H9 (cell line): ENCODE data around the gene ST14. TPM values are rescaled to one million over a fixed set of nuclear protein-coding genes. Genes with fewer than 3 reads are reported as not detected.

Source experiments
- DNase-seq: peaks from one replicate; pipeline ENCODE4 v3.0.0-alpha.2; 2017
- H2AFZ ChIP-seq: one replicate; pipeline ENCODE4 v1.6.1; 2013; ENCODE audit warnings: mild to moderate bottlenecking, low read length, control low read depth, moderate library complexity
- H2AK5ac ChIP-seq: 2 replicates; pipeline ENCODE4 v1.6.1; 2013; ENCODE audit warnings: low read length, control low read depth, mixed read lengths; ENCODE audit not compliant: insufficient read length
- H2BK120ac ChIP-seq: one replicate; pipeline ENCODE4 v1.6.1; 2013; ENCODE audit warnings: low read depth, mild to moderate bottlenecking, low read length, control low read depth, inconsistent platforms; ENCODE audit not compliant: poor library complexity, severe bottlenecking
- H2BK12ac ChIP-seq: 2 replicates; pipeline ENCODE4 v1.6.1; 2013; ENCODE audit warnings: low read length, control low read depth, mixed read lengths, low read depth; ENCODE audit not compliant: insufficient read length
- H2BK15ac ChIP-seq: 2 replicates; pipeline ENCODE4 v1.6.1; 2013; ENCODE audit warnings: low read depth, low read length, control low read depth
- H2BK20ac ChIP-seq: one replicate; pipeline ENCODE4 v1.6.1; 2013; ENCODE audit warnings: low read depth, mild to moderate bottlenecking, low read length, control low read depth, inconsistent platforms; ENCODE audit not compliant: poor library complexity, severe bottlenecking
- H2BK5ac ChIP-seq: 2 replicates; pipeline ENCODE4 v1.6.1; 2013; ENCODE audit warnings: low read length, control low read depth, mixed read lengths; ENCODE audit not compliant: insufficient read length
- H3K14ac ChIP-seq: 2 replicates; pipeline ENCODE4 v1.6.1; 2013; ENCODE audit warnings: low read length, control low read depth; ENCODE audit not compliant: insufficient read depth
- H3K18ac ChIP-seq: 2 replicates; pipeline ENCODE4 v1.6.1; 2013; ENCODE audit warnings: low read depth, mild to moderate bottlenecking, mixed read lengths, low read length, control low read depth; ENCODE audit not compliant: insufficient read length
- H3K23ac ChIP-seq: 2 replicates; pipeline ENCODE4 v1.6.1; 2013; ENCODE audit warnings: low read length, control low read depth, mixed read lengths, low read depth; ENCODE audit not compliant: insufficient read length
- H3K23me2 ChIP-seq: 2 replicates; pipeline ENCODE4 v1.6.1; 2013; ENCODE audit warnings: low read depth, mild to moderate bottlenecking, mixed read lengths, low read length, control low read depth; ENCODE audit not compliant: insufficient read length, poor library complexity, severe bottlenecking
- H3K27ac ChIP-seq: 2 replicates; pipeline ENCODE4 v1.5.1; 2013; ENCODE audit warnings: low read length, control low read depth, mixed read lengths, low read depth; ENCODE audit not compliant: insufficient read length
- H3K27me3 ChIP-seq: 2 replicates; pipeline ENCODE4 v1.6.1; 2013; ENCODE audit warnings: low read length, control low read depth, inconsistent platforms; ENCODE audit not compliant: insufficient read depth
- H3K4ac ChIP-seq: 2 replicates; pipeline ENCODE4 v1.6.1; 2013; ENCODE audit warnings: low read depth, mild to moderate bottlenecking, control low read depth, inconsistent platforms, low read length, moderate library complexity
- H3K4me1 ChIP-seq: 2 replicates; pipeline ENCODE4 v1.6.1; 2013; ENCODE audit warnings: low read length, control low read depth, inconsistent platforms; ENCODE audit not compliant: insufficient read depth
- H3K4me2 ChIP-seq: 2 replicates; pipeline ENCODE4 v1.6.1; 2013; ENCODE audit warnings: low read length, control low read depth, mixed read lengths; ENCODE audit not compliant: insufficient read length, insufficient read depth
- H3K56ac ChIP-seq: 2 replicates; pipeline ENCODE4 v1.6.1; 2013; ENCODE audit warnings: low read depth, mild to moderate bottlenecking, mixed read lengths, low read length, control low read depth; ENCODE audit not compliant: insufficient read length
- H3K79me1 ChIP-seq: 2 replicates; pipeline ENCODE4 v1.6.1; 2013; ENCODE audit warnings: low read depth, mild to moderate bottlenecking, moderate library complexity, low read length, control low read depth, inconsistent platforms; ENCODE audit not compliant: insufficient read depth, poor library complexity, severe bottlenecking
- H3K79me2 ChIP-seq: 2 replicates; pipeline ENCODE4 v1.6.1; 2013; ENCODE audit warnings: low read length, control low read depth, inconsistent platforms; ENCODE audit not compliant: insufficient read depth
- H3K9ac ChIP-seq: 2 replicates; pipeline ENCODE4 v1.6.1; 2013; ENCODE audit warnings: low read length, control low read depth, mixed read lengths; ENCODE audit not compliant: insufficient read length; ENCODE audit errors: extremely low read depth
- H3K9me3 ChIP-seq: one replicate; pipeline ENCODE4 v1.6.1; 2013; ENCODE audit warnings: low read depth, low read length, inconsistent platforms; ENCODE audit not compliant: control insufficient read depth
- H3T11ph ChIP-seq: one replicate; pipeline ENCODE4 v1.6.1; 2013; ENCODE audit warnings: mild to moderate bottlenecking, low read length, control low read depth, inconsistent platforms
- H4K20me1 ChIP-seq: one replicate; pipeline ENCODE4 v1.6.1; 2013; ENCODE audit not compliant: control insufficient read depth, insufficient read length, insufficient read depth
- H4K5ac ChIP-seq: 2 replicates; pipeline ENCODE4 v1.6.1; 2013; ENCODE audit warnings: low read depth, mild to moderate bottlenecking, mixed read lengths, low read length, control low read depth; ENCODE audit not compliant: insufficient read length
- H4K8ac ChIP-seq: replicated peaks from 2 replicates; pipeline ENCODE4 v1.6.1; 2013; ENCODE audit warnings: low read length, control low read depth, mixed read lengths, low read depth; ENCODE audit not compliant: insufficient read length
- H4K91ac ChIP-seq: 2 replicates; pipeline ENCODE4 v1.6.1; 2013; ENCODE audit warnings: low read depth, mild to moderate bottlenecking, moderate library complexity, mixed read lengths, low read length, control low read depth; ENCODE audit not compliant: insufficient read length
- H3K27ac Mint-ChIP-seq, 3 experiments: 2 replicates in 2 of 3; 3 replicates in 1 of 3; pipeline ENCODE4 v1.8.0; 2020 to 2021; ENCODE audit warnings: mixed read lengths in 3 of 3, mild to moderate bottlenecking in 1 of 3, moderate library complexity in 1 of 3
- H3K27me3 Mint-ChIP-seq: 2 replicates; pipeline ENCODE4 v1.8.0; 2021; ENCODE audit warnings: low read depth, mild to moderate bottlenecking, moderate library complexity, mixed read lengths
- H3K36me3 Mint-ChIP-seq, 3 experiments: 2 replicates in 2 of 3; 3 replicates in 1 of 3; pipeline ENCODE4 v1.8.0; 2020 to 2021; ENCODE audit warnings: low read depth in 3 of 3, mixed read lengths in 3 of 3; ENCODE audit not compliant: insufficient read depth in 1 of 3
- H3K4me1 Mint-ChIP-seq, 2 experiments: 2 replicates each; pipeline ENCODE4 v1.8.0; 2020; ENCODE audit warnings: mixed read lengths in 2 of 2
- H3K4me3 Mint-ChIP-seq, 2 experiments: 2 replicates in 1 of 2; 3 replicates in 1 of 2; pipeline ENCODE4 v1.8.0; 2020 to 2021; ENCODE audit warnings: mild to moderate bottlenecking in 2 of 2, mixed read lengths in 2 of 2, moderate library complexity in 1 of 2
- H3K9me3 Mint-ChIP-seq, 2 experiments: 2 replicates in 1 of 2; 3 replicates in 1 of 2; pipeline ENCODE4 v1.8.0; 2020; ENCODE audit warnings: mild to moderate bottlenecking in 2 of 2, mixed read lengths in 2 of 2, moderate library complexity in 1 of 2
- CTCF ChIP-seq: fragments of 200-600 bp; sonication (generic); conservative IDR thresholded peaks from 3 replicates; pipeline ENCODE4 v1.8.0; 2021; ENCODE audit warnings: antibody characterized with exemption, mild to moderate bottlenecking
- WGBS: extraction: QIAGEN DNeasy Blood & Tissue Kit; methylation state at CpG from one replicate; pipeline ENCODE4 v1.1.7; 2013; ENCODE audit warnings: missing lambda C conversion rate, low lambda C conversion rate, mixed read lengths; ENCODE audit not compliant: insufficient read length; ENCODE audit errors: extremely low coverage; 5-methylcytosine and 5-hydroxymethylcytosine counted together
- total RNA-seq: library from RNA; stranded (reverse); gene quantifications from 2 replicates; pipeline ENCODE4 v1.2.1, GENCODE V29; 2021

The ST14 gene
- total RNA-seq, 1 experiment from 2014 or later: 22.4 TPM

GRCh38 chr11:130144141-130144540 is 15.4 kb upstream of the ST14 start:
- Histone ChIP-seq H2BK12ac (no peak overlapping the region), H3K79me2 (no peaks in the 10 kb centered on the region)
- peaks cover 25% of the 10 kb centered on the region in 2 experiments for H3K4me1 Mint-ChIP-seq

More at GRCh38 chr11:130144141-130144540, 15.4 kb upstream of the ST14 start:
- Histone ChIP-seq H3K4ac (no peak overlapping the region), H3K14ac (no peak overlapping the region), H3K27ac (no peak overlapping the region), H3K27me3 (no peaks in the 10 kb centered on the region), H4K91ac (no peak overlapping the region), H3K4me1 (no peaks in the 10 kb centered on the region), H3T11ph (no peak overlapping the region), H3K18ac (no peak overlapping the region), H3K56ac (no peak overlapping the region), H3K9ac (no peak overlapping the region), H4K8ac (no peak overlapping the region), H3K23ac (no peak overlapping the region), H3K9me3 (no peaks in the 10 kb centered on the region), H4K5ac (no peak overlapping the region), H2AFZ (no peak overlapping the region), H2AK5ac (no peak overlapping the region), H3K23me2 (no peaks in the 10 kb centered on the region), H3K4me2 (no peak overlapping the region), H2BK5ac (no peak overlapping the region), H2BK20ac (no peak overlapping the region), H2BK120ac (no peak overlapping the region), H4K20me1 (no peaks in the 10 kb centered on the region), H3K79me1 (no peaks in the 10 kb centered on the region), H2BK15ac (no peak overlapping the region)
- no peak for TF ChIP-seq CTCF
- Mint-ChIP-seq H3K27me3 (peaks cover 2% of the 10 kb centered on the region; the same call in 1 of the 2 replicates), H3K4me3 (no peak overlapping the region), H3K9me3 (no peaks in the 10 kb centered on the region), H3K27ac (peak overlapping the region in 2 of 3 experiments; percentile 41 to 64; a peak in 2 of 7 replicates), H3K36me3 (peaks cover 41 to 69% (median 67%) of the 10 kb centered on the region in 3 experiments)
- no CpG with 5 or more reads among the region's 10 CpGs for WGBS
- no peak for DNase-seq
